IMR-90 (cell line): ENCODE measurements around the gene PCGF5. TPM values are rescaled to one million over a fixed set of nuclear protein-coding genes. Genes with fewer than 3 reads are reported as not detected.

Experiments
- ATAC-seq: fragments of 200-7000 bp; cut with Tn5 transposase; 2 replicates; pipeline ENCODE4 v1.9.1; 2020; ENCODE audit warnings: low read depth, mild to moderate bottlenecking, moderate library complexity
- BruUV-seq: library from RNA; stranded (reverse); fragments of 400-500 nt; replicated peaks from 2 replicates; lab custom pipeline; 2021; lab: Mats Ljungman, UMichigan
- CTCF ChIA-PET: fragments of 300-600 bp; formaldehyde crosslinking; extraction: SDS; loops from one replicate; lab custom pipeline; 2021; ENCODE audit warnings: antibody characterized with exemption; lab: Yijun Ruan, JAX
- POLR2A ChIA-PET: fragments of 300-600 bp; sonication (Branson Sonifier 250); formaldehyde crosslinking; loops from one replicate; lab custom pipeline; 2022; ENCODE audit warnings: antibody characterized with exemption; ENCODE audit not compliant: unreplicated experiment; lab: Charles Lee
- DNase-seq: peaks from one replicate; pipeline ENCODE4 v3.0.0; 2013
- H2AFZ ChIP-seq: replicated peaks from 2 replicates; pipeline ENCODE3; 2013; ENCODE audit warnings: low read length, mild to moderate bottlenecking; ENCODE audit not compliant: poor library complexity
- H2AK5ac ChIP-seq: 2 replicates; pipeline ENCODE4 v1.6.1; 2013; ENCODE audit warnings: low read depth, low read length, inconsistent platforms
- H2AK9ac ChIP-seq: replicated peaks from 2 replicates; pipeline ENCODE3; 2013; ENCODE audit warnings: mild to moderate bottlenecking, low read depth, low read length, moderate library complexity; ENCODE audit not compliant: poor library complexity
- H2BK120ac ChIP-seq: 2 replicates; pipeline ENCODE4 v1.6.1; 2013; ENCODE audit warnings: low read depth, low read length, inconsistent platforms
- H2BK15ac ChIP-seq: 3 replicates; pipeline ENCODE4 v1.6.1; 2013; ENCODE audit warnings: low read depth, low read length, inconsistent platforms
- H2BK20ac ChIP-seq: 2 replicates; pipeline ENCODE4 v1.6.1; 2013; ENCODE audit warnings: low read depth, mild to moderate bottlenecking, inconsistent platforms, low read length, moderate library complexity
- H2BK5ac ChIP-seq: 2 replicates; pipeline ENCODE4 v1.6.1; 2013; ENCODE audit warnings: mild to moderate bottlenecking, low read depth, low read length, inconsistent platforms; ENCODE audit not compliant: poor library complexity, severe bottlenecking
- H3K14ac ChIP-seq: replicated peaks from 2 replicates; pipeline ENCODE4 v1.6.1; 2013; ENCODE audit warnings: low read depth, low read length, inconsistent platforms
- H3K18ac ChIP-seq: 2 replicates; pipeline ENCODE4 v1.6.1; 2013; ENCODE audit warnings: low read depth, low read length, control low read depth
- H3K23ac ChIP-seq: 2 replicates; pipeline ENCODE4 v1.6.1; 2013; ENCODE audit warnings: low read depth, low read length, inconsistent platforms
- H3K27ac ChIP-seq: 2 replicates; pipeline ENCODE4 v1.5.1; 2013; ENCODE audit warnings: mild to moderate bottlenecking, control low read depth, low read length; ENCODE audit not compliant: insufficient read depth
- H3K27me3 ChIP-seq: 2 replicates; pipeline ENCODE4 v1.6.1; 2013; ENCODE audit warnings: low read length; ENCODE audit not compliant: control insufficient read depth, insufficient read depth
- H3K36me3 ChIP-seq: 2 replicates; pipeline ENCODE4 v1.6.1; 2013; ENCODE audit warnings: low read length, mixed read lengths; ENCODE audit not compliant: control insufficient read depth, insufficient read depth
- H3K4ac ChIP-seq: 2 replicates; pipeline ENCODE4 v1.6.1; 2013; ENCODE audit warnings: low read depth, low read length, inconsistent platforms
- H3K4me1 ChIP-seq: 2 replicates; pipeline ENCODE4 v1.6.1; 2013; ENCODE audit warnings: low read length, mixed read lengths; ENCODE audit not compliant: control insufficient read depth, insufficient read depth
- H3K4me2 ChIP-seq: 2 replicates; pipeline ENCODE4 v1.6.1; 2013; ENCODE audit warnings: low read depth, mild to moderate bottlenecking, control low read depth, low read length, moderate library complexity
- H3K4me3 ChIP-seq: 2 replicates; pipeline ENCODE4 v1.5.1; 2013; ENCODE audit warnings: low read depth, mild to moderate bottlenecking, control low read depth, low read length, moderate library complexity; ENCODE audit not compliant: insufficient read depth
- H3K56ac ChIP-seq: 2 replicates; pipeline ENCODE4 v1.6.1; 2013; ENCODE audit warnings: low read length, inconsistent platforms; ENCODE audit not compliant: insufficient read depth; ENCODE audit errors: extremely low read depth
- H3K79me1 ChIP-seq, 2 experiments: 2 replicates each; pipeline ENCODE4 v1.6.1; 2013; ENCODE audit warnings: low read length in 2 of 2, inconsistent platforms in 1 of 2, low read depth in 1 of 2
- H3K9ac ChIP-seq: 2 replicates; pipeline ENCODE4 v1.6.1; 2013; ENCODE audit warnings: low read depth, low read length, control low read depth
- H3K9me1 ChIP-seq: 2 replicates; pipeline ENCODE4 v1.6.1; 2013; ENCODE audit warnings: low read length, inconsistent platforms; ENCODE audit not compliant: insufficient read depth
- H3K9me3 ChIP-seq: 2 replicates; pipeline ENCODE4 v1.6.1; 2013; ENCODE audit warnings: low read length; ENCODE audit not compliant: control insufficient read depth, insufficient read depth
- H4K20me1 ChIP-seq: 2 replicates; pipeline ENCODE4 v1.6.1; 2013; ENCODE audit warnings: low read length, inconsistent platforms; ENCODE audit not compliant: insufficient read depth
- H4K5ac ChIP-seq: 2 replicates; pipeline ENCODE4 v1.6.1; 2013; ENCODE audit warnings: mild to moderate bottlenecking, low read depth, low read length, control low read depth
- H4K8ac ChIP-seq, 2 experiments: 2 replicates each; pipeline ENCODE4 v1.6.1; 2013; ENCODE audit warnings: low read depth in 2 of 2, low read length in 2 of 2, control low read depth in 1 of 2, inconsistent platforms in 1 of 2
- H4K91ac ChIP-seq: 2 replicates; pipeline ENCODE4 v1.6.1; 2013; ENCODE audit warnings: low read depth, low read length, inconsistent platforms; ENCODE audit not compliant: insufficient read depth
- BHLHE40 ChIP-seq: fragments of 150-350 bp; IDR thresholded peaks from 2 replicates; pipeline ENCODE4 v1.6.1; 2016; ENCODE audit warnings: mild to moderate bottlenecking, low read depth, low read length
- CHD1 ChIP-seq: IDR thresholded peaks from 2 replicates; pipeline ENCODE4 v1.6.1; 2012; ENCODE audit warnings: low read depth, low read length, improper control_type of control experiment
- CTCF ChIP-seq: conservative IDR thresholded peaks from 2 replicates; pipeline ENCODE4 v1.5.1; 2012; ENCODE audit warnings: mild to moderate bottlenecking, low read depth, low read length, improper control_type of control experiment
- ELK1 ChIP-seq: fragments of 150-350 bp; IDR thresholded peaks from 2 replicates; pipeline ENCODE4 v1.6.1; 2016; ENCODE audit warnings: low read depth, mild to moderate bottlenecking, low read length, moderate library complexity, borderline replicate concordance
- FOS ChIP-seq: fragments of 150-350 bp; IDR thresholded peaks from 2 replicates; pipeline ENCODE4 v1.6.1; 2016; ENCODE audit warnings: low read depth, low read length
- MAFK ChIP-seq: IDR thresholded peaks from 2 replicates; pipeline ENCODE4 v1.6.1; 2012; ENCODE audit warnings: low read depth, low read length, improper control_type of control experiment
- MAZ ChIP-seq: IDR thresholded peaks from 2 replicates; pipeline ENCODE4 v1.6.1; 2012; ENCODE audit warnings: low read depth, mild to moderate bottlenecking, low read length, improper control_type of control experiment, moderate library complexity, borderline replicate concordance
- MXI1 ChIP-seq: IDR thresholded peaks from 2 replicates; pipeline ENCODE4 v1.6.1; 2012; ENCODE audit warnings: low read depth, mild to moderate bottlenecking, low read length, moderate library complexity, borderline replicate concordance
- NFE2L2 ChIP-seq: fragments of 150-350 bp; IDR thresholded peaks from 2 replicates; pipeline ENCODE4 v1.6.1; 2016; ENCODE audit warnings: low read depth, mild to moderate bottlenecking, low read length
- RAD21 ChIP-seq: IDR thresholded peaks from 2 replicates; pipeline ENCODE4 v1.6.1; 2012; ENCODE audit warnings: low read length, improper control_type of control experiment
- RCOR1 ChIP-seq: IDR thresholded peaks from 2 replicates; pipeline ENCODE4 v1.6.1; 2012; ENCODE audit warnings: mild to moderate bottlenecking, low read length, improper control_type of control experiment; ENCODE audit not compliant: insufficient replicate concordance
- RFX5 ChIP-seq: IDR thresholded peaks from 2 replicates; pipeline ENCODE4 v1.8.0; 2012; ENCODE audit warnings: low read depth, mild to moderate bottlenecking, low read length, moderate library complexity
- SMC3 ChIP-seq: fragments of 150-350 bp; IDR thresholded peaks from 2 replicates; pipeline ENCODE4 v1.6.1; 2016; ENCODE audit warnings: low read depth, mild to moderate bottlenecking, antibody characterized with exemption, low read length, moderate library complexity
- USF2 ChIP-seq: fragments of 150-350 bp; IDR thresholded peaks from 2 replicates; pipeline ENCODE4 v1.6.1; 2017; ENCODE audit warnings: mild to moderate bottlenecking, antibody characterized with exemption, low read length, low read depth
- dilution Hi-C: fragments of 300-500 bp; cut with HindIII; formaldehyde crosslinking; loops from one replicate; pipeline ENCODE4 v1.14.3; 2018; ENCODE audit warnings: low sequenced_read_pairs; ENCODE audit not compliant: unreplicated experiment
- in situ Hi-C: fragments of 300-500 bp; cut with MboI; formaldehyde crosslinking; loops from 3 replicates; pipeline ENCODE4 v1.14.3; 2019; ENCODE audit warnings: low sequenced_read_pairs, inconsistent platforms, mixed read lengths
- intact Hi-C: fragments of 100-400 bp; cut with micrococcal nuclease; formaldehyde crosslinking; loops from 2 replicates; pipeline ENCODE4 v1.10.0; 2022
- polyA plus RNA-seq, 3 experiments: library from polyadenylated mRNA; depleted of rRNA; stranded (reverse); fragments of >200 nt; gene quantifications; 2 replicates each; pipeline ENCODE4 v1.2.3, GENCODE V29; 2012; ENCODE audit warnings: low replicate concordance in 1 of 3
- total RNA-seq: library from RNA; depleted of rRNA; stranded (reverse); fragments of >200 nt; gene quantifications from 2 replicates; pipeline ENCODE4 v1.2.3, GENCODE V29; 2012

Gene PCGF5
- total and polyA plus RNA-seq, 2 of the 4 experiments (the other 2 are of a cell fraction), result 9.0 to 18.1 TPM

- ChIA-PET POLR2A (no interaction called here), CTCF (no interaction called here)
- Histone ChIP-seq H3K14ac (no peak overlapping the region), H4K20me1 (peaks cover 6% of the 10 kb centered on the region; the same call in 1 of the 2 replicates), H2AK9ac (no peak overlapping the region), H3K27ac (no peak overlapping the region), H2BK20ac (no peak overlapping the region), H3K4me1 (peaks cover 2% of the 10 kb centered on the region; the same call in 1 of the 2 replicates), H3K9me1 (no peaks in the 10 kb centered on the region; the same call in 1 of the 2 replicates), H3K56ac (no peak overlapping the region), H3K4me3 (no peak overlapping the region), H3K79me1 (peaks cover 34 to 36% of the 10 kb centered on the region in 2 experiments), H4K8ac (no peak overlapping the region), H3K9me3 (no peaks in the 10 kb centered on the region), H2BK15ac (no peak overlapping the region), H2BK120ac (no peak overlapping the region), H3K4ac (no peak overlapping the region), H3K9ac (no peak overlapping the region), H3K36me3 (no peaks in the 10 kb centered on the region), H3K27me3 (no peaks in the 10 kb centered on the region), H3K18ac (no peak overlapping the region), H3K23ac (no peak overlapping the region), H2BK5ac (no peak overlapping the region), H3K4me2 (no peak overlapping the region), H2AFZ (no peak overlapping the region), H4K5ac (no peak overlapping the region), H2AK5ac (no peak overlapping the region), H4K91ac (no peak overlapping the region)
- ATAC-seq (no peak), DNase-seq (no peak)
- TF ChIP-seq NFE2L2, result no peak
- TF ChIP-seq ELK1, result no peak
- TF ChIP-seq RAD21, result no peak
- no peak for TF ChIP-seq MXI1
- no peak for TF ChIP-seq BHLHE40
- TF ChIP-seq MAFK, result no peak
- no peak for TF ChIP-seq FOS
- TF ChIP-seq CTCF, result no peak
- TF ChIP-seq MAZ, result no peak
- TF ChIP-seq SMC3, result no peak
- no peak for TF ChIP-seq RFX5
- no peak for TF ChIP-seq CHD1
- no peak for TF ChIP-seq RCOR1
- no peak for TF ChIP-seq USF2
- in situ Hi-C loops, result no loop called here
- BruUV-seq, result no TSS peak
- intact Hi-C loops, result no loop called here
- dilution Hi-C loops, result no loop called here
Measured at GRCh38 chr10:91210435-91210834, 10.0 kb upstream of the PCGF5 start.
